Lower lobe of right lung (tissue), 2 donors: ENCODE data around the gene TAS2R30. TPM values are rescaled to one million over a fixed set of nuclear protein-coding genes. Genes with fewer than 3 reads are reported as not detected.

Source experiments
- ATAC-seq, 2 donors: fragments of 200-7000 bp; cut with Tn5 transposase; one replicate each; pipeline ENCODE4 v1.9.1; 2020 to 2022; ENCODE audit warnings: mild to moderate bottlenecking in 2 of 2, moderate library complexity in 2 of 2
- DNase-seq: peaks from one replicate; pipeline ENCODE4 v3.0.0-alpha.2; 2020
- H3K27ac ChIP-seq: fragments of 200-600 bp; one replicate; pipeline ENCODE4 v1.8.0; 2022
- H3K27me3 ChIP-seq: fragments of 200-600 bp; one replicate; pipeline ENCODE4 v1.8.0; 2022; ENCODE audit warnings: low read depth
- H3K36me3 ChIP-seq: fragments of 200-600 bp; one replicate; pipeline ENCODE4 v1.8.0; 2022; ENCODE audit warnings: mild to moderate bottlenecking
- H3K4me1 ChIP-seq: fragments of 200-600 bp; one replicate; pipeline ENCODE4 v1.8.0; 2022
- H3K4me3 ChIP-seq: fragments of 200-600 bp; one replicate; pipeline ENCODE4 v1.8.0; 2022; ENCODE audit warnings: mild to moderate bottlenecking
- H3K9me3 ChIP-seq: fragments of 200-600 bp; one replicate; pipeline ENCODE4 v1.8.0; 2022
- intact Hi-C: fragments of 100-400 bp; cut with DNase I; formaldehyde crosslinking; loops from one replicate; pipeline ENCODE4 v1.11.0; 2022
- total RNA-seq: library from RNA; stranded (reverse); fragmentation: NEBNext Ultra II Directional; extraction: Animal tissue kit (Norgen Biotek cat#: 25700); gene quantifications from one replicate; pipeline ENCODE4 v1.2.1, GENCODE V29; 2021
- TF ChIP-seq, protein P1 (sequence below): fragments of 200-600 bp; IDR thresholded peaks from one replicate; pipeline ENCODE4 v1.8.0; 2022; ENCODE audit warnings: antibody characterized with exemption, mild to moderate bottlenecking
- donor health status: DM: no; HTN: yes; CAD: no; lungs with severe emphysema.

Gene TAS2R30
- total RNA-seq, 1 donor from 2014 or later, result 3.9 TPM

DNA sequence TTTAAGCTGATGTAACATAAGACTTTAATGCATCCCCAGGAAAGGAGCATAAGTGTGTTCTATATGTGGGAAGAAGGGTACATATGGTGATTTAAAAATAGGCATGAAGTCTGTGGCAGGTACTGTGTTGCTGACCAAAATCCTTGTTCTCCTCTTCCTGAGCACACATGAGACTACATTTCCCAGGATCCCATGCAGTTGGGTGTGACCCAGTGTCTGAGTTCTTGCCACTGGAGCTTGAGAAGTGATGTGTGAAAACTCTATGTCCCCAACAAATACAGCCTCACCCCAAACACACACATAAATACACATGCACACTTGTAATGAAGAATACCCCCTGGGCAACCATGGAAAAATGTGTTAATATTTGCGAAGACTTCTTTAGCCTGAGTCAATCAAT lies 28.1 kb upstream of the TAS2R30 start:
- TF ChIP-seq, protein P1, sequence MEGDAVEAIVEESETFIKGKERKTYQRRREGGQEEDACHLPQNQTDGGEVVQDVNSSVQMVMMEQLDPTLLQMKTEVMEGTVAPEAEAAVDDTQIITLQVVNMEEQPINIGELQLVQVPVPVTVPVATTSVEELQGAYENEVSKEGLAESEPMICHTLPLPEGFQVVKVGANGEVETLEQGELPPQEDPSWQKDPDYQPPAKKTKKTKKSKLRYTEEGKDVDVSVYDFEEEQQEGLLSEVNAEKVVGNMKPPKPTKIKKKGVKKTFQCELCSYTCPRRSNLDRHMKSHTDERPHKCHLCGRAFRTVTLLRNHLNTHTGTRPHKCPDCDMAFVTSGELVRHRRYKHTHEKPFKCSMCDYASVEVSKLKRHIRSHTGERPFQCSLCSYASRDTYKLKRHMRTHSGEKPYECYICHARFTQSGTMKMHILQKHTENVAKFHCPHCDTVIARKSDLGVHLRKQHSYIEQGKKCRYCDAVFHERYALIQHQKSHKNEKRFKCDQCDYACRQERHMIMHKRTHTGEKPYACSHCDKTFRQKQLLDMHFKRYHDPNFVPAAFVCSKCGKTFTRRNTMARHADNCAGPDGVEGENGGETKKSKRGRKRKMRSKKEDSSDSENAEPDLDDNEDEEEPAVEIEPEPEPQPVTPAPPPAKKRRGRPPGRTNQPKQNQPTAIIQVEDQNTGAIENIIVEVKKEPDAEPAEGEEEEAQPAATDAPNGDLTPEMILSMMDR, result no peak
- intact Hi-C loops, result no loop called here

DNA sequence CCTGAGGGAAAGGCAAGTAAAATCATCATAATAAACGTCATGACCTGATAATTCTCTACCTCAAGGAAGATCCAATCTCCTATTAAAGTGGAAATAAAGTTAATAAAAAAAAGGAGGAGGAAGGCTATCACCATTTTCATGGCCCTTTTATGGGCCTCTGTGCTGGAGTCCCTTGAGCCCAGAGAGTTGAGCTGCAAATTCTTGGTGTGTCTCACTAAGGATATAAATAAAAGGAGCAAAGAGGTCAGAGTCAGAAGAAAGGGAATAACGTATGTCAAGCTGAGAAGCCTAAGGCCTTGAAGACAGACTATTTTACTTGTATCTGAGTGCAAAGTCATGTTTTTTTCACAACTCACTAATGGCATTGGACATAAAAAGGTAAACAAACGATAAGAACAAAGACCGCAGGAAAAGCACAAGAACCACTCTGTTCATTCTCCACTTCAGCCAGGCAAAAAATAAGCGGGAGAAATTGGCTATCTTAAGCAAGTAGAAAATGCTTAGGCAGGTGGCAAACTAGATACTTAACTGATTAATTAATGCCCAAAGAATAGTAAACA lies 24.5 kb upstream of the TAS2R30 start:
- intact Hi-C loops, result no loop called here
- no peaks in the 10 kb centered on the region for H3K27me3 ChIP-seq
- no peaks in the 10 kb centered on the region for H3K9me3 ChIP-seq
- TF ChIP-seq, protein P1, result no peak
- H3K4me3 ChIP-seq, result no peak overlapping the region
- ATAC-seq (no peak), DNase-seq (no peak)
- no peaks in the 10 kb centered on the region for H3K36me3 ChIP-seq
- no peaks in the 10 kb centered on the region for H3K4me1 ChIP-seq
- no peak overlapping the region for H3K27ac ChIP-seq

More for the DNA sequence above, 28.1 kb upstream of the TAS2R30 start:
- ATAC-seq, result no peak
- Histone ChIP-seq H3K27ac (no peak overlapping the region), H3K4me3 (no peak overlapping the region), H3K27me3 (no peaks in the 10 kb centered on the region), H3K9me3 (no peaks in the 10 kb centered on the region), H3K36me3 (peaks cover 9% of the 10 kb centered on the region), H3K4me1 (no peaks in the 10 kb centered on the region)
- DNase-seq, result no peak

DNA sequence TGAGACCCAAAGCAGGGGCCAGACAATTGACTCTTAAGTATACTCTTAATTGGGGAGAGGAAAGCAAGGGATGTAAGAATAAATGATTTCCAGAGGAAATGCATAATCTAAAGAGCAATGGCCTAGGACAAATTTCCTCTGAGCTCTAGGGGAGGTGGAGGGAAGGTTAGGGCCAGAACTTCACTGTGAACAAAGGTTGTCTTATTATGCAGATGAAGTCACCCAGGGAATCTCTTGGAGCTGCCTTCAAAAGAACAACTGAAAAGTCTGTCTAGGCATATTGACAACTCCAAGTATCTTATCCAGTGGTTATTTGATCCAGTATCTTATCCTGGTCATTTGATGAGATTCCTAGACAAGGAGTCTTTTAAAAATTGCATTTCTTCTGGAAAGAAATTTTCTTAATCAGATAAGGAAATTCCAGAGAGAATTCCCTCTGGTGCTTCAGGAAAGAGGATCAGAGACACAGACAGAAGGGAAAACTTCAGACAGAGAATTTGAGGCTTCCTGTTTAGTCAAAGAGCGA lies 20.0 kb upstream of the TAS2R30 start:
- intact Hi-C loops, result no loop called here
- Histone ChIP-seq H3K4me1 (no peaks in the 10 kb centered on the region), H3K27ac (no peak overlapping the region), H3K27me3 (no peaks in the 10 kb centered on the region), H3K9me3 (no peaks in the 10 kb centered on the region), H3K36me3 (no peaks in the 10 kb centered on the region), H3K4me3 (no peak overlapping the region)
- ATAC-seq, result no peak
- TF ChIP-seq, protein P1, result no peak
- no peak for DNase-seq

- Histone ChIP-seq H3K4me3 (no peak overlapping the region), H3K36me3 (no peaks in the 10 kb centered on the region), H3K27me3 (no peaks in the 10 kb centered on the region), H3K4me1 (no peaks in the 10 kb centered on the region), H3K27ac (no peak overlapping the region), H3K9me3 (no peaks in the 10 kb centered on the region)
- DNase-seq (no peak), ATAC-seq (no peak)
- TF ChIP-seq, protein P1, result no peak
- intact Hi-C loops, result no loop called here
Measured at GRCh38 chr12:11152725-11153124, 18.3 kb upstream of the TAS2R30 start.

GRCh38 chr12:11150832-11151231 lies 16.4 kb upstream of the TAS2R30 start:
- no peak overlapping the region for H3K27ac ChIP-seq
- no peaks in the 10 kb centered on the region for H3K36me3 ChIP-seq
- H3K4me3 ChIP-seq, result no peak overlapping the region
- ATAC-seq, result no peak
- TF ChIP-seq, protein P1, result no peak
- DNase-seq, result no peak
- H3K27me3 ChIP-seq, result no peaks in the 10 kb centered on the region
- H3K9me3 ChIP-seq, result no peaks in the 10 kb centered on the region
- intact Hi-C loops, result no loop called here
- no peaks in the 10 kb centered on the region for H3K4me1 ChIP-seq
